Measurements from ENCODE around the gene ADAMTS3. TPM values are rescaled to one million over a fixed set of nuclear protein-coding genes. Genes with fewer than 3 reads are reported as not detected.

The ADAMTS3 gene
- total and polyA plus RNA-seq, 2 donors (not counting 1 experiment from before 2014, with no cell fraction given) = not detected

DNA sequence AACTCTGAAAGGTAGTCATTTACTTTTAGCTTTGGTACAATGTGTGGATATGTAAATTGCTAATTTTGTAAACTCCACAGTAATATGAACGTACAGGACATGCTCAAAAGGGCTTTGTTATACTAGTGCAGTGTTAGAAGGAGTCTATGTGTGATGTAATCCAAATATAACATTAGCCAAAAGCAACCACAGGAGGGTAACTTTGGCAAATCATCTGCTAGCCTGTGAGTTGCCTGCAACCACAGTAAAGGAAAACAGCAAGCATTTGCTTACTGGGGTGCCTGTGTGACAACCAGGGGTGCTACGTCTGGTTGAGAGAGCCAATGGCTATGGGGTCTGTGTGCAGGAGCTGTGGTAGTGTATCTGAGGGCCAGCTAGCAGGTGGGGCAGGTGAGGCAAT lies 245.8 kb downstream of the ADAMTS3 start:
- H3K27ac Mint-ChIP-seq = no peak overlapping the region
- Histone ChIP-seq H3K27me3 (replicated peaks in 1 of 4; ENCODE audit: control extremely low read depth in 1 of 4, control insufficient read depth in 3 of 4, insufficient read depth in 4 of 4, low read length in 3 of 4) (no peaks in the 10 kb centered on the region), H3K4me1 (ENCODE audit: control insufficient read depth in 2 of 2, insufficient read depth in 2 of 2, low read length in 2 of 2) (no peaks in the 10 kb centered on the region), H3K79me2 (ENCODE audit: control insufficient read depth, insufficient read depth, low read length) (no peaks in the 10 kb centered on the region), H4K20me1 (ENCODE audit: control insufficient read depth, insufficient read depth, low read length, poor library complexity, severe bottlenecking) (no peaks in the 10 kb centered on the region), H3K36me3 (replicated peaks in 1 of 2; ENCODE audit: control extremely low read depth in 1 of 2, control insufficient read depth in 1 of 2, extremely low read depth in 1 of 2, insufficient read depth in 2 of 2, low read length in 1 of 2) (no peaks in the 10 kb centered on the region), H3K9me3 (ENCODE audit: control extremely low read depth in 1 of 3, control insufficient read depth in 2 of 3, insufficient read depth in 1 of 3, low read length in 2 of 3) (no peaks in the 10 kb centered on the region), H3K9ac (ENCODE audit: low read length) (no peak overlapping the region), H3K4me2 (replicated peaks; ENCODE audit: low read depth, low read length, poor library complexity, severe bottlenecking) (no peak overlapping the region), H3K27ac (ENCODE audit: low read length in 2 of 2) (no peak overlapping the region), H2AFZ (ENCODE audit: insufficient read depth, low read depth, low read length, poor library complexity, severe bottlenecking) (no peak overlapping the region), H3K4me3 (ENCODE audit: control extremely low read depth in 1 of 5, extremely low read depth in 1 of 5, insufficient read depth in 1 of 5, low read depth in 2 of 5, low read length in 4 of 5) (no peak overlapping the region)
- POLR2A ChIA-PET = no interaction called here
- H3K4me1 Mint-ChIP-seq = no peaks in the 10 kb centered on the region
- no peak overlapping the region for H3K4me3 Mint-ChIP-seq
- ATAC-seq (ENCODE audit: low read depth) = no peak
- no peaks in the 10 kb centered on the region for H3K9me3 Mint-ChIP-seq (ENCODE audit: insufficient read depth)
- no peak for TF ChIP-seq EZH2 (IDR thresholded peaks at IDR 0.05; ENCODE audit: borderline replicate concordance, insufficient read depth, low read depth, low read length, poor library complexity, severe bottlenecking)
- TF ChIP-seq, protein P1, sequence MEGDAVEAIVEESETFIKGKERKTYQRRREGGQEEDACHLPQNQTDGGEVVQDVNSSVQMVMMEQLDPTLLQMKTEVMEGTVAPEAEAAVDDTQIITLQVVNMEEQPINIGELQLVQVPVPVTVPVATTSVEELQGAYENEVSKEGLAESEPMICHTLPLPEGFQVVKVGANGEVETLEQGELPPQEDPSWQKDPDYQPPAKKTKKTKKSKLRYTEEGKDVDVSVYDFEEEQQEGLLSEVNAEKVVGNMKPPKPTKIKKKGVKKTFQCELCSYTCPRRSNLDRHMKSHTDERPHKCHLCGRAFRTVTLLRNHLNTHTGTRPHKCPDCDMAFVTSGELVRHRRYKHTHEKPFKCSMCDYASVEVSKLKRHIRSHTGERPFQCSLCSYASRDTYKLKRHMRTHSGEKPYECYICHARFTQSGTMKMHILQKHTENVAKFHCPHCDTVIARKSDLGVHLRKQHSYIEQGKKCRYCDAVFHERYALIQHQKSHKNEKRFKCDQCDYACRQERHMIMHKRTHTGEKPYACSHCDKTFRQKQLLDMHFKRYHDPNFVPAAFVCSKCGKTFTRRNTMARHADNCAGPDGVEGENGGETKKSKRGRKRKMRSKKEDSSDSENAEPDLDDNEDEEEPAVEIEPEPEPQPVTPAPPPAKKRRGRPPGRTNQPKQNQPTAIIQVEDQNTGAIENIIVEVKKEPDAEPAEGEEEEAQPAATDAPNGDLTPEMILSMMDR (IDR thresholded peaks at IDR 0.05) = no peak
- peaks cover 8% of the 10 kb centered on the region for H3K27me3 Mint-ChIP-seq
- DNase-seq = no peak
- WGBS (ENCODE audit: insufficient coverage) = 71% methylated on average over 1 of the region's 2 CpGs
- CTCF ChIA-PET = no interaction called here
- intact Hi-C loops (cut with micrococcal nuclease) = no loop called here

DNA sequence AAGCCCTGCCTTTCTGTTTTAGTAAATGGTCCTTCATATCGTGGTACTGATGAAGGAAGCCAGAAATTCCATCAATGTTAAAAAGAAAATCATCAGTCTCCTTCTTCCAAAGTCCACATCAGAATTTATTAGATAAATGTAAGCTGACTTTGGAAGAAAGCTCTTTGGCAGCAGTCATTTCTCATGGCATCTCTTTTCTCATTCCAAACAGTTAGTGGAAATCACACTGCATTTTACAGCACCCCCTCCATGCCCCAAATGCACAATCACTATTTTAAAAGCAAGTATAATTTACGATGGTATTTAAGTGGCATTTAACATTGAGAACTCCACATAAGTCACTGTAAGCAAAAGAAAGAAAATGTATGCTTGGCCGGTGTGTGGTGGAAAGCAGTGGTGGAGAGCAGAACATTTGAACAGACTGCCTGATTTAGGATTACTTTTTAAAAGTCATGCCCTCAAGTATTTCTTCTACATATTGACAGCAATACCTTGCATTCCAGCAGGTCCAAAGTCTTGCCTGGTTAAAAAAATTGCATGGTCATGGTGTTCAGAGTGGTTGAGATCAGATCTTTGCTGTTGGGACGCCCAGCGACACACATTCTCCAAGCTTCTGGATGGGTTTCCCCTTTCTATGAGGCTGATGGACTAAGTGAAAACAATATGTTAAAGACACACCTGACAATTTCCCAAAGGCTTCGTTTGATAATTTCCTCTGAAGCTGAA lies 248.6 kb downstream of the ADAMTS3 start:
- Histone ChIP-seq H3K4me2 (replicated peaks; ENCODE audit: low read depth, low read length, poor library complexity, severe bottlenecking) (no peak overlapping the region), H3K4me1 (ENCODE audit: control insufficient read depth in 2 of 2, insufficient read depth in 2 of 2, low read length in 2 of 2) (no peaks in the 10 kb centered on the region), H3K27ac (ENCODE audit: low read length in 2 of 2) (no peak overlapping the region), H3K4me3 (ENCODE audit: control extremely low read depth in 1 of 5, extremely low read depth in 1 of 5, insufficient read depth in 1 of 5, low read depth in 2 of 5, low read length in 4 of 5) (no peak overlapping the region), H3K36me3 (replicated peaks in 1 of 2; ENCODE audit: control extremely low read depth in 1 of 2, control insufficient read depth in 1 of 2, extremely low read depth in 1 of 2, insufficient read depth in 2 of 2, low read length in 1 of 2) (no peaks in the 10 kb centered on the region), H4K20me1 (ENCODE audit: control insufficient read depth, insufficient read depth, low read length, poor library complexity, severe bottlenecking) (no peaks in the 10 kb centered on the region), H3K9me3 (ENCODE audit: control extremely low read depth in 1 of 3, control insufficient read depth in 2 of 3, insufficient read depth in 1 of 3, low read length in 2 of 3) (no peaks in the 10 kb centered on the region), H3K27me3 (replicated peaks in 1 of 4; ENCODE audit: control extremely low read depth in 1 of 4, control insufficient read depth in 3 of 4, insufficient read depth in 4 of 4, low read length in 3 of 4) (no peaks in the 10 kb centered on the region), H2AFZ (ENCODE audit: insufficient read depth, low read depth, low read length, poor library complexity, severe bottlenecking) (no peak overlapping the region), H3K9ac (ENCODE audit: low read length) (no peak overlapping the region), H3K79me2 (ENCODE audit: control insufficient read depth, insufficient read depth, low read length) (no peaks in the 10 kb centered on the region)
- intact Hi-C loops (cut with micrococcal nuclease) = no loop called here
- Mint-ChIP-seq H3K9me3 (ENCODE audit: insufficient read depth) (no peaks in the 10 kb centered on the region), H3K27me3 (peaks cover 8% of the 10 kb centered on the region), H3K27ac (no peak overlapping the region), H3K4me3 (no peak overlapping the region), H3K4me1 (no peaks in the 10 kb centered on the region)
- ChIA-PET CTCF (no interaction called here), POLR2A (no interaction called here)
- TF ChIP-seq, protein P1 (IDR thresholded peaks at IDR 0.05) = no peak
- TF ChIP-seq EZH2 (IDR thresholded peaks at IDR 0.05; ENCODE audit: borderline replicate concordance, insufficient read depth, low read depth, low read length, poor library complexity, severe bottlenecking) = no peak
- DNase-seq (no peak), ATAC-seq (ENCODE audit: low read depth) (no peak)
- 83% methylated on average over 1 of the region's 6 CpGs for WGBS (ENCODE audit: insufficient coverage)
